ENCODE measurements around the gene RNF183.
"Not testable (repeated sequence)": the region's sequence is repeated elsewhere in the genome, so short reads cannot be mapped to it uniquely, and the experiment has no call there.

Gene RNF183

DNA sequence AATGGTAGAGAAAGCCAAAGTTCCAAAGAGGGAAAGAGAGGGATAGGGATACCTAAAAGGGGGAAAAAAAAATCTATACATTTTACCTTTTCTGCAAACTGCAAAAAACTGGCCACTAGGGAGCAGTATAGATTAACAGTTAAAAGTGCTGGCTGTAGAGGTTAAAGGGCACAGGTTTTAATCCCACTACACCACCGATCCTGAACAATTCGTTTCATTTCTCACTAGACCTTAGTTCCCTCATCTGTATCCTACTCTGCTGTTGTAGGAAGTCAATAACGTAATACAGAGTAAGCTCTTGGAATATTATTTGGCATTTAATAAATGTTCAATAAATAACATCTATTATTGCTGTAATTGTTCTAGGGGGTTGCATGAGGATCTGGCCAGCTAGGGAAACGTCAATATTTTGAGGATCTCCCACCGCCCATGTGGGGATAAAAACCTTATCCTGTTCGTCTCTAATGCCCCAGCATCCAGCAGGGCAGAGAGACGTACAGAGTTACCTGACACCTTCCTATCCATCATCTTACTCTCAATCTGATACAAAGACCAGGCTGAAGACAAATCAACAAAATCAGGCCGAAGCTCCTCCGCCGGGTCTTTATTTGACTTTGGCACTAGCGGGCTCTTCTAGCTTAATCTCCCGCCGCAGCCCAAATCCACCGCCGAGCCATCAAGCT lies 28.6 kb downstream of the RNF183 start:
- DNase-seq (ENCODE audit: low spot score) = peak; percentile 56

DNA sequence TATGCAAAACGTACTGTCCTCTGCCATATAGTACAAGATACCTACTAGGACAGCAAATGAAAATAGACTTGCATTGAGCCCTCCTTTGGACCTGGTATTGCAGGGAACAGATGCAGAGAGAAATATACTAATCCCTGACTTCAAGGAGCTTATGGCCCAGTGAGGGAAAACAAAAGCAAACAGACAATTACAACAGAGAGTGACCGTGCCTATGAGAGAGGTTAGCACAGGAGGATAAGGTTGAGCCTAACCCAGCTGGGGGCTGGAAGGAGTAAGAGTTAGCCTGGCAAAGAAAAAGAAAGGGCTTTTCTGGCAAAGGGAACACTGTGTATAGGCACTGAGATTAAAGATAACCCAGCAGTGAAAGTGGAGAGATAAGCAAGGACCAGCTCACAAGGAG lies 33.3 kb downstream of the RNF183 start:
- DNase-seq (ENCODE audit: low spot score) = no peak

DNA sequence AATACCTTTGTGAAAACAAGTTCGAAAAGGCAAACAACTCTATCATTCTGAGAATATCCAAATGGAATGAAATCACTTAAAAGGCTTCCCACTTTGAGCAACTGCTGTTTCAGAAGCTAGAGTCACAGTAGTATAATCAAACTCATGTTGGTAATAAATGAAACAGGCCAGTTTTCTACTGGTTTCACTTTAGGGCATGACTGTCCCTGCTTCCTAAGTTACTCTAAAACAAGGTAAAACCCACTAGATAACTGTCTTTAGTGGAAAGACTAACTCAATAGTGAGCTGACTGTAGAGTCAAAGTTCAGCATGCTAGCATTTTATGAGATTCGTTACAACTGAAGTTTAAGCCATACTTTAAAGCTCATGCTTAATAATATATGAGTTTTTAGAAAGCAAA lies 33.8 kb downstream of the RNF183 start:
- no peak for DNase-seq (ENCODE audit: low spot score)

DNA sequence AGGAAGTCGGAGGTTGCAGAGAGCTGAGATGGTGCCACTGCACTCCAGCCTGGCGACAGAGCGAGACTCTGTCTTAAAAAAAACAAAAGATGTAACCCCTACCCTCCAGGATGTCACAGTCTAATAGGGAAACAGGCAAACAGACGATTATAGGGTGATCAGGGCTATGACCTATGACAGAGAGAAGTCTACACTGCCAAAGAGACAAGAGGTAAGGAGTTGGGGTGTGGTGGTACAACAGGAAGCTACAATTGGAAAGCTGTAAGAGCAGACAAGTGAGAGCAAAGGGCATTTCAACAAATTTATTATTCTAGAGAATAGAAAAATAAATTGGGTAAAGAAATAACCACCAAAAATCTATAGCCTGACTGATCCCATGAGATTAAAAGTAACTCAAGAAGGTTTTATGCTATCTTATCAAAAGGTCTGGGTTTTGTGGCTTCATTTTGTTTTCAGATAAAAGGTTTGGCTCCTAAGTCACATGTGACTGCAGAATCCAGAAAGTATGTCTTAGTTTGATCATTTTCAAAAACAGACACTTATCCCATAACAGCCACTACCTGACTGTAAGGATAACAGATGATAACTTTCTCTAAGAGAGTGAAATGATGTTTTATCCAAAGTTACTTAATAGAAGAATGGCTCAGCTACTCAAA lies 35.1 kb downstream of the RNF183 start:
- no peak for DNase-seq (ENCODE audit: low spot score)

DNA sequence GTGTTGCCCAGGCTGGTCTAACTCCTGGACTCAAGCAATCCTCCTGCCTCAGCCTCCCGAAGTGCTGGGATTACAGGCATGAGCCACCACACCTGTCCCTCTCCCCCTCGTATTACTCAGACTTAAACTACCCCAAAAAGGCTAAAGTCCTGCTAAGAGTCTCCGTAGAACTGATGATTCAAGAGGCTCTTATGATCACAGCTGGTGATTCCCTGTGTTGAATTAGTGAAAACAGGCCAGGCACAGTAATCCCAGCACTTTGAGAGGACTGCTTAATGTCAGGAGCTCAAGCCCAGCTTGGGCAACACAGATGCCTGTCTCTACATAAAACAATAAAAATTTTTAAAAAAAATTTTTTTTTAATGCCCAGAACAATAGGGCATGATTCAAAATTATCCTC lies 37.0 kb downstream of the RNF183 start:
- no peak for DNase-seq (ENCODE audit: low spot score)

DNA sequence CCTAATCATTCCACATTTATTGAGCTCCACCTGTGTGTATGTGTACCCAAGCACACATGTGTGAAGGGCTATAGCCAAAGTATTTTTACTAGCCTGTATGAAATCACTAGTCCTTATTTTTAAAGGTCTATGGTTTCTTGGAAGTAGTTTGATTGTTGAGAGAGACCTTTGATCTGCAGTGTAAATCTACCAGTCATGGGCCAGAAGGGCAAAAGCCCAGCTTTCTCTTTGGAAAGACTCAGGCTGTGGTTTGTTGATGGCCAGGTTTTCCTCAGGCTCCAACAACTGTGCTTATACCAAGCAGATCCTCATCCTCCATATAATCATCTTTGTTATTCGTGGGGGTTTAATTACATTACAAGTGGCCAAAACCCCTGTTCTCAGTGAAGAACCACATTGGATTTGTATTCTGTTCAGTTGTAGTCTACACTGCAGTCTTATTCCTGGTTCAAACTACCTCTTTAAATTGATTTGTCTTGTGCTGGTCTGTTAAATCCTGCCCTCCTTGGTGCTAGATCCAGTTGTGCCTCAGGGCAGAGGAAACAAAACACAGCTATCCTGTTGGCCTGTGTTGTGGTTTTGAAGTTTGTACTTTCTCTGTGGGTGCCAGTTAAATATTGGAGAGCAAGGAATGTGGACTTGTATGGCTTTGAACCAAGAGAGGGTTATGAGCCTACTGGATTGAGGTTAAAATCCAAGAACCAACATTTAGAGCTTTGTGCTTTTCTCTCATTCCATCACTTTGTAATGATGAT lies 41.1 kb downstream of the RNF183 start:
- peak; percentile 40 for DNase-seq (ENCODE audit: low spot score)

DNA sequence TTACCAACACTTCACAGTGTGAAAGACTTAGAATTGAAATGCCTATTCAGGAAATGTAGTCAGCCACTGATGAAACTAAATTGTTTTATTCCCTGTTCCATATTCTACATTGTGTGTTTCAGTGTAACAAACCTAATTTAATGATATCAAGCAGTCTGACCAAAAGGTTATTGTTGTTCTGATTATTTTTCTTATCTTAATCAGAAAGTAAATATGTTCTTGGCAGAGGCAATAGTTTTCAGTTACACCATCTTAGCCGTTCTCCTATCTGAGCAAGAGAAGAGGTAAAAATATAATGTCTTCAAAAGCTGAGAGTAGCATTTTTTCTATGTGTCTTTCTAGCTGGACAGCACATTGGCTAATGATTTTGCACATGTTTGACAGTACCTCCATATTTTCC lies 44.9 kb downstream of the RNF183 start:
- DNase-seq (ENCODE audit: low spot score) = no peak

DNA sequence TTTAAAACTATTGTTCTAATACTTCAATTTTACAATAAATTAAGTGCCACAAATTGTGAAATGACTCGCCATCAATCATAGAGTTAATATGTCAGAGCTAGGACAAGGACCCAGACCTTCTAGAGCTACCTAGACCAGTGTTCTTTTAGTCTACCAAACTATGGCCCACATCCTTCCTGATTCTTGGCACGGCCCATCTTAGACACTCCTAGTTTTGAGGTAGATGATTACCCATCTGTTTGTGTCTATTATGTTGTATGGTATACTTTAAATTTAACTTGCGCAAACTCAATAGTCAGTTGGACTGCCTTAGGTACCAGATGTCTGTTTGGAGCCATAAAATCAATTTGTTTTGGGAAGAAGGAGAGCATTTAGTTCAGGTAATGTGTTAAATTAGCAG lies 45.3 kb downstream of the RNF183 start:
- no peak for DNase-seq (ENCODE audit: low spot score)

DNA sequence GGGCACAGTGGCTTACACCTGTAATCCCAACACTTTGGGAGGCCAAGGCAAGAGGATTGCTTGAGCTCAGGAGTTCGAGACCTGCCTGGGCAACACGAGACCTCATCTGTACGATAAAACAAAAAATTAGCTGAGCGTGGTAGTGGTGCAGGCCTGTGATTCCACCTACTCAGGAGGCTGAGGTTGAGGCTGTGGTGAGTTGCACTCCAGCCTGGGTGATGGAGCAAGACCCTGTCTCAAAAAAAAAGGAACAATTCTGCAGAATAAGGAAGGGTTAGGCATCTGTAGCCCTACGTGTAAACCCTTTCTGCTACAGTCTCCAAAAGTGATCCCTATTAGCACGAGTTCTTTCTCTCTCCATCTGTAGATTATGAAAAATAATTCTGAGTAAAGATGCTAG lies 47.7 kb downstream of the RNF183 start:
- DNase-seq (ENCODE audit: low spot score) = no peak

DNA sequence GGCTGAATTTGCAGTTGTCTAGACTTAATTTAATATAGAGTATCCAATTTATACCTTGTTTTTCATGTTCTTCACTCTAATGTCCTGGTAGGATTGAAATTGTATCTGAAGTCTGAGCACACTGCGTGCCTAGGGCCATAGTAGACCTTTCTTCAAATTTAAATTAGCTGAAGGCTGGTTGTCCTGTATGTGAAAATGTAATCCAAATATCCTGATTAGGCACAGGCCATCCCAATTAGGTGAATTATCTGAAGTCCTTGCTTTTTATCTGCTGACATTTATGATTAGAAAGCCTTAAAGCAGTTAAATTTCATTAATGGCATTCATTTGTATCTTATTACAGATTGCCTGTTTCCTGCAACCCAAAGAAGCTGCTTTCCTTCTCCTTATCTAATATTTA lies 48.2 kb downstream of the RNF183 start:
- no peak for DNase-seq (ENCODE audit: low spot score)

DNA sequence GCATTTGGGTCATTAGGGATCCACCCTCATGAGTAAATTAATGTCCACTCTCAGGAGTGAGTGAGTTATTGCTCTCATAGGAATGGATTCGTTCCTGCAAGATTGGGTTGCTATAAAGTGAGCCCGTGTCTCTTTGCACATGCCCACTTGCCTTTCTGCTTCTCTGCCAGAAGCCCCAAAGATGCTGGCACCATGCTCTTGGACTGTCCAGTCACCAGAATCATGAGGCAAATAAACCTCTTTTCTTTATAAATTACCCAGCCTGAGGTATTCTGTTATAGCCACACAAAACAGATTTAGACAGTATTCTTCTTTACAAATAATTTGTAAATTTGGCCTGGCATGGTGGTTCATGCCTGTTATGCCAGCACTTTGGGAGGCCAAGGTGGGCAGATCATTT lies 52.4 kb downstream of the RNF183 start:
- no peak for DNase-seq (ENCODE audit: low spot score)

DNA sequence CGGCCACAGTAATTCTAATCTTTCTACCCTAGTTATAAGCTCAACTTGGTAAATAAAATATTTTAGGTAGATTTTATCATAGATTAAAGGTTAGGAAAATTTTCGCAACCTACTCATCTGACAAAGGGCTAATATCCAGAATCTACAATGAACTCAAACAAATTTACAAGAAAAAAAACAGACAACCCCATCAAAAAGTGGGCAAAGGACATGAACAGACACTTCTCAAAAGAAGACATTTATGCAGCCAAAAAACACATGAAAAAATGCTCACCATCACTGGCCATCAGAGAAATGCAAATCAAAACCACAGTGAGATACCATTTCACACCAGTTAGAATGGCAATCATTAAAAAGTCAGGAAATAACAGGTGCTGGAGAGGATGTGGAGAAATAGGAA lies 53.5 kb downstream of the RNF183 start:
- not testable (repeated sequence) for DNase-seq (ENCODE audit: low spot score)

DNA sequence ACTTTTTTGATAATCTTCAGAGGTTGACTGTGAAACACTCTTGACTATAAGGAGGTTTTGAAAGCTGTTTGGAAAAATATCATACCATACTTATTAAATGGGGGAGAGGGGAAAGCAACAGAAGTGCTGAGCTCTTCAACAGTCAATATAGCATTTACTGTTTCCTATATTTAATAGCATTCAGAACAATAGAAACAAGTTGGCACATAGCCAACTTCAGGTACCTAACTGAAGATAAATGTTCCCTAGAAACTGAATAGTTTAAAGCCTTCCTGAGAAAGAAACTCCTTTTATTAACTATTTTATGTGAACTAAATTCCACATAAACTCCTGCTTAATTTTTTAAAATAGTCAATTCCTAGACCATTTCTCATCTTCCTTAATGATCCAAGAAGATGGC lies 55.5 kb downstream of the RNF183 start:
- no peak for DNase-seq (ENCODE audit: low spot score)

All from kidney tubule cell (primary cell).